HCT116 (cell line): ENCODE data around the gene HERC2. TPM values are rescaled to one million over a fixed set of nuclear protein-coding genes. Genes with fewer than 3 reads are reported as not detected.

Experiments
- ATAC-seq: fragments of 200-7000 bp; cut with Tn5 transposase; 2 replicates; pipeline ENCODE4 v1.9.1; 2020; ENCODE audit warnings: mild to moderate bottlenecking, moderate library complexity
- BruUV-seq: library from RNA; stranded (reverse); fragments of 400-500 nt; replicated peaks from 2 replicates; lab custom pipeline; 2021; lab: Mats Ljungman, UMichigan
- CTCF ChIA-PET: fragments of 300-600 bp; sonication (Branson Sonifier 250); formaldehyde crosslinking; loops from one replicate; lab custom pipeline; 2021; ENCODE audit warnings: antibody characterized with exemption; lab: Charles Lee
- POLR2A ChIA-PET: fragments of 300-600, 350-600 bp; sonication (Branson Sonifier 250); formaldehyde crosslinking; loops from one replicate; lab custom pipeline; 2021; ENCODE audit warnings: antibody characterized with exemption; lab: Charles Lee
- RAD21 ChIA-PET, 2 experiments: fragments of 300-600 bp; sonication (Branson Sonifier 250); formaldehyde crosslinking; loops; one replicate each; lab custom pipeline; 2023; ENCODE audit warnings: low total read pairs in 2 of 2; ENCODE audit not compliant: uncharacterized antibody in 2 of 2, unreplicated experiment in 2 of 2, low non-redundant PET in 1 of 2; lab: Charles Lee
- DNase-seq: peaks from one replicate; pipeline ENCODE4 v3.0.0-alpha.2; 2010; ENCODE audit warnings: low read depth, low spot score
- H2AFZ ChIP-seq: fragments of 200-600 bp; shearing (Covaris generic), sonication (generic); 2 replicates; pipeline ENCODE4 v1.6.1; 2017; ENCODE audit warnings: low read depth, mixed run types, mixed read lengths, antibody characterized with exemption, low read length; ENCODE audit not compliant: poor library complexity, severe bottlenecking
- H3K27ac ChIP-seq: 2 replicates; pipeline ENCODE4 v1.5.1; 2012; ENCODE audit warnings: low read depth, low read length
- H3K27me3 ChIP-seq: fragments of 200-600 bp; sonication (generic); 2 replicates; pipeline ENCODE4 v1.6.1; 2016; ENCODE audit warnings: mixed run types, low read length, mixed read lengths; ENCODE audit not compliant: insufficient read depth
- H3K36me3 ChIP-seq, 2 experiments: fragments of 200-500 bp in 1 of 2; fragments of 200-600 bp in 1 of 2; sonication (Bioruptor generic) in 1 of 2; sonication (generic) in 1 of 2; 2 replicates each; pipeline versions ENCODE4 v1.5.1 to v1.6.1; 2014 to 2016; ENCODE audit warnings: low read length in 2 of 2, inconsistent platforms in 1 of 2, mixed read lengths in 1 of 2, mixed run types in 1 of 2; ENCODE audit not compliant: insufficient read depth in 2 of 2, control insufficient read depth in 1 of 2
- H3K4me1 ChIP-seq, 2 experiments: fragments of 200-600 bp in 1 of 2; sonication (generic) in 1 of 2; 2 replicates each; pipeline versions ENCODE4 v1.5.1 to v1.6.1; 2012 to 2017; ENCODE audit warnings: low read length in 2 of 2, inconsistent platforms in 1 of 2, mild to moderate bottlenecking in 1 of 2, mixed read lengths in 1 of 2, mixed run types in 1 of 2, moderate library complexity in 1 of 2; ENCODE audit not compliant: insufficient read depth in 2 of 2, control insufficient read depth in 1 of 2
- H3K4me2 ChIP-seq: fragments of 200-600 bp; sonication (generic); 2 replicates; pipeline ENCODE4 v1.6.1; 2017; ENCODE audit warnings: mixed run types, low read length, mixed read lengths
- H3K4me3 ChIP-seq, 2 experiments: fragments of 200-600 bp in 1 of 2; sonication (generic) in 1 of 2; replicated peaks in 1 of 2; 2 replicates each; pipeline ENCODE4 v1.5.1; 2011 to 2016; ENCODE audit warnings: low read length in 2 of 2, control low read depth in 1 of 2, low read depth in 1 of 2, mild to moderate bottlenecking in 1 of 2, mixed read lengths in 1 of 2, mixed run types in 1 of 2
- H3K79me2 ChIP-seq: fragments of 200-600 bp; sonication (generic); 2 replicates; pipeline ENCODE4 v1.6.1; 2017; ENCODE audit warnings: mild to moderate bottlenecking, mixed run types, low read length, moderate library complexity, mixed read lengths; ENCODE audit not compliant: insufficient read depth
- H3K9ac ChIP-seq: fragments of 200-600 bp; sonication (generic); 2 replicates; pipeline ENCODE4 v1.6.1; 2016; ENCODE audit warnings: low read length, mixed read lengths
- H3K9me2 ChIP-seq: fragments of 200-600 bp; sonication (generic), shearing (Covaris generic); 2 replicates; pipeline ENCODE4 v1.6.1; 2017; ENCODE audit warnings: mixed run types, mild to moderate bottlenecking, moderate library complexity; ENCODE audit not compliant: insufficient read depth
- H3K9me3 ChIP-seq, 2 experiments: fragments of 200-500 bp in 1 of 2; fragments of 200-600 bp in 1 of 2; sonication (Bioruptor generic) in 1 of 2; sonication (generic) in 1 of 2; 2 replicates each; pipeline ENCODE4 v1.6.1; 2014 to 2017; ENCODE audit warnings: low read length in 2 of 2, mixed read lengths in 2 of 2, inconsistent platforms in 1 of 2, low read depth in 1 of 2, mild to moderate bottlenecking in 1 of 2, mixed run types in 1 of 2, moderate library complexity in 1 of 2; ENCODE audit not compliant: control insufficient read depth in 1 of 2, insufficient read depth in 1 of 2
- H4K20me1 ChIP-seq: fragments of 200-600 bp; sonication (generic), shearing (Covaris generic); 2 replicates; pipeline ENCODE4 v1.6.1; 2017; ENCODE audit warnings: mixed run types, mild to moderate bottlenecking, moderate library complexity; ENCODE audit not compliant: insufficient read depth
- CBX3 ChIP-seq: IDR thresholded peaks from 2 replicates; pipeline ENCODE4 v1.6.1; 2012; ENCODE audit warnings: low read depth
- CEBPB ChIP-seq: IDR thresholded peaks from 2 replicates; pipeline ENCODE4 v1.6.1; 2012; ENCODE audit warnings: low read depth
- EGR1 ChIP-seq: IDR thresholded peaks from 2 replicates; pipeline ENCODE4 v1.6.1; 2012; ENCODE audit warnings: low read depth
- ELF1 ChIP-seq: IDR thresholded peaks from 2 replicates; pipeline ENCODE4 v1.6.1; 2012; ENCODE audit warnings: low read depth, borderline replicate concordance
- EZH2 ChIP-seq: fragments of 200-600 bp; sonication (generic); IDR thresholded peaks from 2 replicates; pipeline ENCODE4 v1.6.1; 2017; ENCODE audit warnings: antibody characterized with exemption, mixed run types
- EZH2phosphoT487 ChIP-seq: fragments of 200-600 bp; IDR thresholded peaks from 2 replicates; pipeline ENCODE4 v1.6.1; 2018; ENCODE audit warnings: antibody characterized with exemption, borderline replicate concordance
- FOSL1 ChIP-seq: IDR thresholded peaks from 2 replicates; pipeline ENCODE4 v1.6.1; 2012; ENCODE audit warnings: low read depth
- JUND ChIP-seq: IDR thresholded peaks from 2 replicates; pipeline ENCODE4 v1.6.1; 2012
- POLR2AphosphoS5 ChIP-seq: IDR thresholded peaks from 2 replicates; pipeline ENCODE4 v1.6.1; 2011; ENCODE audit warnings: mild to moderate bottlenecking, low read depth, low read length, moderate library complexity
- SIN3A ChIP-seq: IDR thresholded peaks from 2 replicates; pipeline ENCODE4 v1.6.1; 2012; ENCODE audit warnings: low read depth
- SP1 ChIP-seq: IDR thresholded peaks from 2 replicates; pipeline ENCODE4 v1.6.1; 2012; ENCODE audit warnings: low read depth
- SRF ChIP-seq: IDR thresholded peaks from 2 replicates; pipeline ENCODE4 v1.6.1; 2012; ENCODE audit warnings: low read depth
- YY1 ChIP-seq: IDR thresholded peaks from 2 replicates; pipeline ENCODE4 v1.6.1; 2011; ENCODE audit warnings: low read length, low read depth, moderate library complexity, mild to moderate bottlenecking; ENCODE audit not compliant: insufficient replicate concordance; ENCODE audit errors: extremely low read depth
- intact Hi-C: fragments of 100-400 bp; cut with micrococcal nuclease; formaldehyde crosslinking; loops from 2 replicates; pipeline ENCODE4 v1.10.0; 2022
- total RNA-seq: library from RNA; stranded (reverse); gene quantifications from one replicate; pipeline ENCODE4 v1.2.1, GENCODE V29; 2021; ENCODE audit not compliant: unreplicated experiment
- TF ChIP-seq, protein P1 (sequence below), 3 experiments: fragments of 200-600 bp in 1 of 3; sonication (generic) in 1 of 3; IDR thresholded peaks in 2 of 3; conservative IDR thresholded peaks in 1 of 3; 2 replicates each; pipeline ENCODE4 v1.5.1; 2012 to 2017; ENCODE audit warnings: low read depth in 2 of 3, low read length in 2 of 3, antibody characterized with exemption in 1 of 3, borderline replicate concordance in 1 of 3, control low read depth in 1 of 3, mild to moderate bottlenecking in 1 of 3, mixed read lengths in 1 of 3, mixed run types in 1 of 3, moderate library complexity in 1 of 3; ENCODE audit not compliant: insufficient read depth in 1 of 3
- TF ChIP-seq, protein P2 (sequence below): IDR thresholded peaks from 2 replicates; pipeline ENCODE4 v1.6.1; 2011; ENCODE audit warnings: mild to moderate bottlenecking, low read length, moderate library complexity; ENCODE audit not compliant: insufficient replicate concordance; ENCODE audit errors: extremely low read depth

HERC2 gene
- total RNA-seq, 1 experiment from 2014 or later = 55.5 TPM

DNA sequence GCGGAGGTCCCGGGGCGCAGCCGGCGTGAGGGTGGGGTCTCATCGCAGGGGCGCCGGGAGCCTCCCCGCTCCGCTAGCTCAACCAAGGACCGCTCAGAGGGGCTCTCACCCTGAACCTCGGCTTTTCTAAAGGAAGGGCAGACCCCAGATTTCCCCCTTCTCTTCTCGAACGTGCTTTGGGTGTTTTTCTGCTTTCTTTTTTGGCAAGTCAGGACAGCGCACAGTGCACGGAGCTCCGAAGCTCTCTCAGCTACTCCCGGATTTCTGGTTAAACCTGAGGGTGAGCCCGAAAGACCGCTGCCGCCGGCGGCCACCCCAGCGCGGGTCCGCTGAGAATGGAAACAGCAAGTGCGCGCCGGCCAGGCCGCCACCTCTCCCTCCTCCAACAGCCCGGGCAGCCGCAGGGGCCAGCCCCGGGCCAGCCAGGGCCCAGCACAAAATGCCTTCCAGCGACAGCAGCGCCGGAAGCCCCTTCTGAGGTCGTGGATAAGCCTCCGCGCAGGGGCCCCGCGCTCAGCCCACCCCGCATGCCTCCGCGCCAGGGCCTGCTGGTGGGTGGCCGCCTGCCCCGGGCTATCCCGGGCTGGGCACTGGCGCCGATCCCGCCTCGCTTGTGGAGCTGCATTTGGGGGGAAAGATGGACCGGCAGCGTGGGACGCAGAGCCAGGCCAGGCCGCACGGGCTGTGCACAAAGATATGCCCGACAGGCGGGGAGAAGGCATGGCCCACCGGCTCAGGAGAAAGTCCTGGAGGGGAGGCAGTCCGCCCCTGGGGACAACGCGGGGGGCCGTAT lies 214.7 kb downstream of the HERC2 start:
- H3K9me2 ChIP-seq = no peaks in the 10 kb centered on the region
- ATAC-seq (no peak), DNase-seq (no peak)
- H3K4me2 ChIP-seq = no peak overlapping the region
- no peaks in the 10 kb centered on the region for H4K20me1 ChIP-seq
- intact Hi-C loops = no loop called here
- H3K36me3 ChIP-seq = peaks cover 4 to 6% of the 10 kb centered on the region in 2 experiments; a peak in 2 of 4 replicates
- H3K4me1 ChIP-seq = no peaks in the 10 kb centered on the region
- no peaks in the 10 kb centered on the region for H3K79me2 ChIP-seq
- no peaks in the 10 kb centered on the region for H3K27me3 ChIP-seq
- no peak overlapping the region for H3K4me3 ChIP-seq
- TF ChIP-seq SRF = no peak
- TF ChIP-seq YY1 = no peak
- no peak for TF ChIP-seq CBX3
- TF ChIP-seq ELF1 = no peak
- TF ChIP-seq SP1 = no peak
- no peak for TF ChIP-seq JUND
- H3K9ac ChIP-seq = no peak overlapping the region
- no peaks in the 10 kb centered on the region for H3K9me3 ChIP-seq
- no TSS peak for BruUV-seq
- RAD21 ChIA-PET = no interaction called here
- H3K27ac ChIP-seq = no peak overlapping the region
- POLR2A ChIA-PET = no interaction called here
- CTCF ChIA-PET = interaction anchor here (0.5 to 2.4 kb wide), 2 partner anchors 8 to 19 kb away, joined by 4 to 9 read pairs; partner anchors contain the start of gene OCA2
- H2AFZ ChIP-seq = no peak overlapping the region

DNA sequence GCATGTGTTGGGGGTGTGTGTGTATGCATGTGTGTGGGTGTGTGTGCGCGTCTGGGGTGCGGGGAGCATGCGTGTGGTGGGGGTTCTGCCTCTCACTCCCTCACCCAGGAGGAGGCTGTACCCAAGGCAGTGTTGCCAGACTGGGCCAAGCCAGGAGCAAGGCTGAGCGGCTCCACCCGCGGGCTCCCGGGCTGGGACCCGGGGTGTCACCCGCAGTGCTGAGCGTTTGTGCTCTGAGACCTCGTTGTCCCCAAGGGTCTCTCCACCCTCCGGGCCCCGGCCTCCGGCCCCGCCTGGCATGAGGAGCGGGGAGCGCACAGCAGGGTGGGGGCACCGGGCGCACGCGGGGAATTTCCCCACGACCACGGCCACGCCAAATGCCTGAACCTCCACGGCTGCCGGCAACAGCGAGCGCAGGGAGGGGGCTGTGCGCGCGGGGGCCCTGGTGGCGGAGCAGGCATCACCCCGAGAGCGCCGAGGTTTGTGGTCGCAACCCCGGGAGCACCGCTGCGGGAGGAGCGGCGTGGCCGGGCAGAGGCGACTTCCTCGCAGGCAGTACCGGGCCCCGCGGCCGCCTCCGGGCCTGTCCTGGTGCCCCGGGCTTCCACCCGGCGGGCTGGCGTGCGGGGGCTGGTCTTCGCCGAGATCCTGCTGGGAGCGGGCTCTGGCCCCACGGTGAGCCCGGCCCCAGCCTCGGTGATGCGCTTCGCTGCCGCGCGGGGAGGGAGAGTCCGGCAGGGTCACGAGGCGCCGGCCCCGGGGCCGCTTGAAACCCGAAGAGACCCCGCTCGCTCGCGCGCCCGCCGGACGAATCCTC lies 215.5 kb downstream of the HERC2 start:
- H3K9ac ChIP-seq = no peak overlapping the region
- TF ChIP-seq, protein P1, sequence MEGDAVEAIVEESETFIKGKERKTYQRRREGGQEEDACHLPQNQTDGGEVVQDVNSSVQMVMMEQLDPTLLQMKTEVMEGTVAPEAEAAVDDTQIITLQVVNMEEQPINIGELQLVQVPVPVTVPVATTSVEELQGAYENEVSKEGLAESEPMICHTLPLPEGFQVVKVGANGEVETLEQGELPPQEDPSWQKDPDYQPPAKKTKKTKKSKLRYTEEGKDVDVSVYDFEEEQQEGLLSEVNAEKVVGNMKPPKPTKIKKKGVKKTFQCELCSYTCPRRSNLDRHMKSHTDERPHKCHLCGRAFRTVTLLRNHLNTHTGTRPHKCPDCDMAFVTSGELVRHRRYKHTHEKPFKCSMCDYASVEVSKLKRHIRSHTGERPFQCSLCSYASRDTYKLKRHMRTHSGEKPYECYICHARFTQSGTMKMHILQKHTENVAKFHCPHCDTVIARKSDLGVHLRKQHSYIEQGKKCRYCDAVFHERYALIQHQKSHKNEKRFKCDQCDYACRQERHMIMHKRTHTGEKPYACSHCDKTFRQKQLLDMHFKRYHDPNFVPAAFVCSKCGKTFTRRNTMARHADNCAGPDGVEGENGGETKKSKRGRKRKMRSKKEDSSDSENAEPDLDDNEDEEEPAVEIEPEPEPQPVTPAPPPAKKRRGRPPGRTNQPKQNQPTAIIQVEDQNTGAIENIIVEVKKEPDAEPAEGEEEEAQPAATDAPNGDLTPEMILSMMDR (IDR thresholded peaks at IDR 0.05 in 2 of 3, conservative IDR thresholded peaks at IDR 0.05 in 1 of 3; ENCODE audit: borderline replicate concordance in 1 of 3, insufficient read depth in 1 of 3, low read depth in 2 of 3, low read length in 2 of 3) = no peak
- no peak for TF ChIP-seq SP1
- no peak for TF ChIP-seq SIN3A
- no peak for TF ChIP-seq ELF1
- TF ChIP-seq EZH2phosphoT487 = no peak
- TF ChIP-seq FOSL1 = no peak
- no peak for TF ChIP-seq YY1
- TF ChIP-seq POLR2AphosphoS5 = no peak
- no peak for TF ChIP-seq EGR1
- TF ChIP-seq, protein P2, sequence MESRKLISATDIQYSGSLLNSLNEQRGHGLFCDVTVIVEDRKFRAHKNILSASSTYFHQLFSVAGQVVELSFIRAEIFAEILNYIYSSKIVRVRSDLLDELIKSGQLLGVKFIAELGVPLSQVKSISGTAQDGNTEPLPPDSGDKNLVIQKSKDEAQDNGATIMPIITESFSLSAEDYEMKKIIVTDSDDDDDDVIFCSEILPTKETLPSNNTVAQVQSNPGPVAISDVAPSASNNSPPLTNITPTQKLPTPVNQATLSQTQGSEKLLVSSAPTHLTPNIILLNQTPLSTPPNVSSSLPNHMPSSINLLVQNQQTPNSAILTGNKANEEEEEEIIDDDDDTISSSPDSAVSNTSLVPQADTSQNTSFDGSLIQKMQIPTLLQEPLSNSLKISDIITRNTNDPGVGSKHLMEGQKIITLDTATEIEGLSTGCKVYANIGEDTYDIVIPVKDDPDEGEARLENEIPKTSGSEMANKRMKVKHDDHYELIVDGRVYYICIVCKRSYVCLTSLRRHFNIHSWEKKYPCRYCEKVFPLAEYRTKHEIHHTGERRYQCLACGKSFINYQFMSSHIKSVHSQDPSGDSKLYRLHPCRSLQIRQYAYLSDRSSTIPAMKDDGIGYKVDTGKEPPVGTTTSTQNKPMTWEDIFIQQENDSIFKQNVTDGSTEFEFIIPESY = no peak
- no peak for TF ChIP-seq CEBPB
- no peak for TF ChIP-seq EZH2

More for the DNA sequence above, 215.5 kb downstream of the HERC2 start:
- no peak for DNase-seq
- H3K4me3 ChIP-seq = no peak overlapping the region
- ATAC-seq = no peak
- intact Hi-C loops = no loop called here
- no peaks in the 10 kb centered on the region for H3K79me2 ChIP-seq
- peaks cover under 1 to 2% of the 10 kb centered on the region in 2 experiments; a peak in 1 of 4 replicates for H3K36me3 ChIP-seq
- H3K27ac ChIP-seq = no peak overlapping the region
- H3K27me3 ChIP-seq = no peaks in the 10 kb centered on the region
- ChIA-PET CTCF (no interaction called here), RAD21 (no interaction called here), POLR2A (no interaction called here)
- H3K9me2 ChIP-seq = no peaks in the 10 kb centered on the region
- H3K4me2 ChIP-seq = no peak overlapping the region
- H4K20me1 ChIP-seq = no peaks in the 10 kb centered on the region
- no peaks in the 10 kb centered on the region for H3K4me1 ChIP-seq
- no peak overlapping the region for H2AFZ ChIP-seq
- H3K9me3 ChIP-seq = no peaks in the 10 kb centered on the region
- BruUV-seq = no TSS peak
